HEK293 (cell line): ENCODE measurements around the gene TRIM62.
A peak's percentile ranks its signal among the peaks of the same experiment; 100 is the strongest.

Experiments
- CTCF ChIA-PET: fragments of 350-600 bp; formaldehyde crosslinking; extraction: SDS; loops from one replicate; lab custom pipeline; 2021; ENCODE audit warnings: antibody characterized with exemption; lab: Yijun Ruan, JAX
- POLR2A ChIA-PET: fragments of 300-600 bp; formaldehyde crosslinking; extraction: SDS; loops from one replicate; lab custom pipeline; 2020; ENCODE audit warnings: antibody characterized with exemption, inconsistent platforms; lab: Yijun Ruan, JAX
- H3K27ac ChIP-seq: fragments of 200-500 bp; sonication (Bioruptor generic); 2 replicates; pipeline ENCODE4 v1.5.1; 2014; ENCODE audit warnings: low read depth, low read length, control low read depth, inconsistent platforms; ENCODE audit errors: extremely low read depth
- H3K36me3 ChIP-seq, 2 experiments: fragments of 200-500 bp in 1 of 2; sonication (Bioruptor generic) in 1 of 2; 1 replicate in 1 of 2; 2 replicates in 1 of 2; pipeline ENCODE4 v1.5.1; 2014 to 2017; ENCODE audit warnings: inconsistent platforms in 2 of 2, low read length in 2 of 2; ENCODE audit not compliant: control insufficient read depth in 2 of 2, insufficient read depth in 1 of 2
- H3K4me1 ChIP-seq: fragments of 200-500 bp; sonication (Bioruptor generic); 2 replicates; pipeline ENCODE4 v1.5.1; 2014; ENCODE audit warnings: mild to moderate bottlenecking, low read length, inconsistent platforms; ENCODE audit not compliant: control insufficient read depth, insufficient read depth
- H3K4me3 ChIP-seq: 2 replicates; pipeline ENCODE4 v1.5.1; 2011; ENCODE audit warnings: low read depth, mild to moderate bottlenecking, control low read depth, low read length, moderate library complexity
- H3K9me3 ChIP-seq: fragments of 200-500 bp; sonication (Bioruptor generic); 2 replicates; pipeline ENCODE4 v1.5.1; 2014; ENCODE audit warnings: low read depth, low read length, inconsistent platforms; ENCODE audit not compliant: control insufficient read depth, insufficient read depth
- BCL11B ChIP-seq: fragments of 450-650 bp; formaldehyde crosslinking; IDR thresholded peaks from 2 replicates; pipeline ENCODE4 v1.5.1; 2016; ENCODE audit warnings: low read depth, missing biosample characterization, missing genetic modification characterization
- IKZF3 ChIP-seq: fragments of 450-650 bp; IDR thresholded peaks from 2 replicates; pipeline ENCODE4 v1.5.0; 2018; ENCODE audit warnings: missing biosample characterization, mild to moderate bottlenecking, missing genetic modification characterization, moderate library complexity
- MYNN ChIP-seq: fragments of 450-650 bp; formaldehyde crosslinking; IDR thresholded peaks from 2 replicates; pipeline ENCODE4 v1.5.1; 2016; ENCODE audit warnings: missing biosample characterization, missing genetic modification characterization, borderline replicate concordance
- WT1 ChIP-seq: fragments of 450-650 bp; formaldehyde crosslinking; IDR thresholded peaks from 2 replicates; pipeline ENCODE4 v1.5.1; 2016; ENCODE audit warnings: missing biosample characterization, missing genetic modification characterization
- ZBTB21 ChIP-seq: fragments of 450-650 bp; formaldehyde crosslinking; IDR thresholded peaks from 2 replicates; pipeline ENCODE4 v1.5.1; 2017; ENCODE audit warnings: missing biosample characterization, missing genetic modification characterization
- ZBTB7A ChIP-seq: fragments of 450-650 bp; formaldehyde crosslinking; IDR thresholded peaks from 2 replicates; pipeline ENCODE4 v1.5.1; 2016; ENCODE audit warnings: low read depth, missing biosample characterization, missing genetic modification characterization
- ZNF16 ChIP-seq: fragments of 450-650 bp; formaldehyde crosslinking; IDR thresholded peaks from 2 replicates; pipeline ENCODE4 v1.5.1; 2016; ENCODE audit warnings: low read depth, missing biosample characterization, missing genetic modification characterization
- ZNF169 ChIP-seq: fragments of 450-650 bp; formaldehyde crosslinking; IDR thresholded peaks from 2 replicates; pipeline ENCODE4 v1.5.1; 2016; ENCODE audit warnings: missing biosample characterization, missing genetic modification characterization
- ZNF23 ChIP-seq: fragments of 450-650 bp; formaldehyde crosslinking; IDR thresholded peaks from 2 replicates; pipeline ENCODE4 v1.5.1; 2016; ENCODE audit warnings: missing biosample characterization, missing genetic modification characterization, borderline replicate concordance
- ZNF302 ChIP-seq: fragments of 450-650 bp; formaldehyde crosslinking; IDR thresholded peaks from 2 replicates; pipeline ENCODE4 v1.5.1; 2016; ENCODE audit warnings: missing biosample characterization, missing genetic modification characterization, low read depth
- ZNF555 ChIP-seq: fragments of 450-650 bp; formaldehyde crosslinking; conservative IDR thresholded peaks from 2 replicates; pipeline ENCODE4 v1.5.1; 2017; ENCODE audit warnings: missing biosample characterization, mild to moderate bottlenecking, missing genetic modification characterization, inconsistent platforms
- ZNF585B ChIP-seq: fragments of 450-650 bp; formaldehyde crosslinking; IDR thresholded peaks from 2 replicates; pipeline ENCODE4 v1.5.1; 2016; ENCODE audit warnings: missing biosample characterization, missing genetic modification characterization
- ZNF664 ChIP-seq: fragments of 450-650 bp; formaldehyde crosslinking; IDR thresholded peaks from 2 replicates; pipeline ENCODE4 v1.5.1; 2016; ENCODE audit warnings: missing biosample characterization, missing genetic modification characterization
- ZNF670 ChIP-seq: fragments of 450-650 bp; formaldehyde crosslinking; IDR thresholded peaks from 2 replicates; pipeline ENCODE4 v1.5.1; 2016; ENCODE audit warnings: missing biosample characterization, missing genetic modification characterization, low read depth
- ZNF701 ChIP-seq: fragments of 450-650 bp; formaldehyde crosslinking; IDR thresholded peaks from 2 replicates; pipeline ENCODE4 v1.5.1; 2016; ENCODE audit warnings: missing biosample characterization, missing genetic modification characterization
- TF ChIP-seq, protein P1 (sequence below): fragments of 450-650 bp; formaldehyde crosslinking; IDR thresholded peaks from 2 replicates; pipeline ENCODE4 v1.5.1; 2017; ENCODE audit warnings: missing biosample characterization, missing genetic modification characterization
- TF ChIP-seq, protein P2 (sequence below): fragments of 450-650 bp; IDR thresholded peaks from 2 replicates; pipeline ENCODE4 v1.5.1; 2018; ENCODE audit warnings: missing biosample characterization, mild to moderate bottlenecking, missing genetic modification characterization

The TRIM62 gene

DNA sequence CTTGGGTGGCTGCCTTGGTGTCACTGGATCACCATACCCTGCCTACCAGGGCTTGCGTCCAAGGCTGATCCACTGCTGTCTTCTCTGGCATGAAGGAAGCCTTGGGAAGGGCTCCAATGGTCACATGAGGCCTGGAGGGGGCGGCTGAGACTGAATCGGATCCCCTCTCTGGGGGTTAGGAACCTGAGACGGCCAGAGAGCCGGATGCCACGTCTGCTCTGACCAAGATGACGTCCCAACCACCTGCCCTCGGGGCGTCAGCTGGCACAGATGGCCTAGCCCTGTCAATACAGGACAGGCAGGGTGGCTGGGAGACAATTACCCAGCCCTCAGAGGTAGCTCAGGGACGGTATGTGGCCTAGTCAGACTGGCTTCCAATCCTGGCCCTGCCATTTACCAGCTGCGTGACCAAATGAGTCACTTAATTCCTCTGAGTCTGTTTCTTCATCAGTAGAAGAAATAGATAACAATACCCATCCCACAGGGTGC lies 5.4 kb downstream of the TRIM62 start:
- Histone ChIP-seq H3K4me1 (no peaks in the 10 kb centered on the region), H3K27ac (no peak overlapping the region), H3K9me3 (no peaks in the 10 kb centered on the region), H3K4me3 (no peak overlapping the region), H3K36me3 (no peaks in the 10 kb centered on the region)
- POLR2A ChIA-PET = no interaction called here
- no peak for TF ChIP-seq ZNF16 (tag by site-specific recombination)
- TF ChIP-seq MYNN = no peak
- TF ChIP-seq ZNF302 = no peak
- CTCF ChIA-PET = no interaction called here

DNA sequence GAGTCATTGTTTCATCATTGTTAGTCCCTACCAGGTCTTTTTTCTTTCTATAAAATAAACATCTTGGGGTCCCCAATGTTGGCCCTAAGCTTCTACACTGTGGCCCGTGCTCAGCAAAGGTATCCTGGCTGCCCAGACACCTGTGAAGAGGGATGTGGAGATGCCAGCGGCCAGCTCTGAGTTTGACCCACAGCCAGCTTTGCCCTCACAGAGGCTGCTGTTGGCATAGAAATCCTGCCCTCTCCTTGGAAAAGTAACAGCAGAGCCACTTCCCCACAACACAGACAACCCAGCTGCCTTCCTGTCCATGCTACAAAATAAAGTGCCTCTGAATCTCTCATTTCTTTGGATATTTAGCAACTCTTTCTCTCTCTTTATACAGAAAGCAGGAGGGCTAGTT lies 6.0 kb downstream of the TRIM62 start:
- ChIA-PET POLR2A (no interaction called here), CTCF (no interaction called here)

DNA sequence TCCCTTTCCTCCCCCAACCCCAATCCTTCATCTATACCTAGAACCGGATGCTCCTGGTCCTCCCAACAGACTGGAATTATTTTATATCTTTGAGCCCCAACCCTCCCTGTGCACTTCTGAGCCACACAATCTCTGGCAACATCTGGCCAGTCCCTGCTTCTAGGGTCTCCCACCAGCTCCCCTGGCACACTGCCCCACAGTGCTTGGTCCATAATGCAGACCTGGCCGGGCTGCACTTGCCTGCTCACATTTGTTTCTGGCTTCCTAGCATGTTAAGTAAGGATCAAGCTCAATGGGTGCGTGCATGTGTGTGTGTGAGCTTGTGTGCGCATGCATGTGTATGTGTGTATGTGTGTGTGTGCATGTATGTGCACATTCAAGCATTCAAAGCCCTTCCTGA lies 8.8 kb downstream of the TRIM62 start:
- TF ChIP-seq, protein P1, sequence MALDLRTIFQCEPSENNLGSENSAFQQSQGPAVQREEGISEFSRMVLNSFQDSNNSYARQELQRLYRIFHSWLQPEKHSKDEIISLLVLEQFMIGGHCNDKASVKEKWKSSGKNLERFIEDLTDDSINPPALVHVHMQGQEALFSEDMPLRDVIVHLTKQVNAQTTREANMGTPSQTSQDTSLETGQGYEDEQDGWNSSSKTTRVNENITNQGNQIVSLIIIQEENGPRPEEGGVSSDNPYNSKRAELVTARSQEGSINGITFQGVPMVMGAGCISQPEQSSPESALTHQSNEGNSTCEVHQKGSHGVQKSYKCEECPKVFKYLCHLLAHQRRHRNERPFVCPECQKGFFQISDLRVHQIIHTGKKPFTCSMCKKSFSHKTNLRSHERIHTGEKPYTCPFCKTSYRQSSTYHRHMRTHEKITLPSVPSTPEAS (tag by site-specific recombination) = peak; percentile 76
- no peak for TF ChIP-seq IKZF3
- ChIA-PET POLR2A (interaction anchor here (0.6 to 1.0 kb wide), 2 partner anchors 9 to 1860 kb away, joined by 3 to 4 read pairs; partner anchors contain the start of gene TRIM62), CTCF (no interaction called here)
- Histone ChIP-seq H3K4me1 (no peaks in the 10 kb centered on the region), H3K9me3 (no peaks in the 10 kb centered on the region), H3K4me3 (no peak overlapping the region), H3K27ac (no peak overlapping the region), H3K36me3 (no peaks in the 10 kb centered on the region)

More for the DNA sequence above, 6.0 kb downstream of the TRIM62 start:
- Histone ChIP-seq H3K9me3 (no peaks in the 10 kb centered on the region), H3K4me1 (no peaks in the 10 kb centered on the region), H3K4me3 (no peak overlapping the region)
- TF ChIP-seq IKZF3 (no peak), ZBTB21 (tag by site-specific recombination) (no peak), ZBTB7A (no peak), ZNF585B (tag by site-specific recombination) (no peak), WT1 (no peak), ZNF664 (tag by site-specific recombination) (no peak), ZNF701 (no peak), ZNF555 (tag by site-specific recombination) (no peak), ZNF23 (tag by site-specific recombination) (no peak), ZNF670 (no peak), ZNF169 (tag by site-specific recombination) (no peak), MYNN (no peak), BCL11B (no peak)
- TF ChIP-seq, protein P2, sequence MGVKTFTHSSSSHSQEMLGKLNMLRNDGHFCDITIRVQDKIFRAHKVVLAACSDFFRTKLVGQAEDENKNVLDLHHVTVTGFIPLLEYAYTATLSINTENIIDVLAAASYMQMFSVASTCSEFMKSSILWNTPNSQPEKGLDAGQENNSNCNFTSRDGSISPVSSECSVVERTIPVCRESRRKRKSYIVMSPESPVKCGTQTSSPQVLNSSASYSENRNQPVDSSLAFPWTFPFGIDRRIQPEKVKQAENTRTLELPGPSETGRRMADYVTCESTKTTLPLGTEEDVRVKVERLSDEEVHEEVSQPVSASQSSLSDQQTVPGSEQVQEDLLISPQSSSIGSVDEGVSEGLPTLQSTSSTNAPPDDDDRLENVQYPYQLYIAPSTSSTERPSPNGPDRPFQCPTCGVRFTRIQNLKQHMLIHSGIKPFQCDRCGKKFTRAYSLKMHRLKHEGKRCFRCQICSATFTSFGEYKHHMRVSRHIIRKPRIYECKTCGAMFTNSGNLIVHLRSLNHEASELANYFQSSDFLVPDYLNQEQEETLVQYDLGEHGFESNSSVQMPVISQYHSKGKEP (tag by site-specific recombination) = no peak
- TF ChIP-seq, all 188 proteins: peak for 0
- H3K36me3 ChIP-seq = no peaks in the 10 kb centered on the region
- H3K27ac ChIP-seq = no peak overlapping the region
